Esophagus squamous epithelium (tissue), 4 donors: ENCODE results near the gene SCNN1B.

Experiments
- POLR2A ChIP-seq, 4 donors: fragments of 450-650 bp; IDR thresholded peaks; one replicate each; pipeline ENCODE4 v1.6.1; 2017; ENCODE audit warnings: antibody characterized with exemption in 4 of 4, mild to moderate bottlenecking in 4 of 4, moderate library complexity in 3 of 4
- TF ChIP-seq, protein P1 (sequence below), 6 experiments: fragments of 450-650 bp in 4 of 6; fragments of 200-600 bp in 2 of 6; sonication (generic) in 2 of 6; IDR thresholded peaks; one replicate each; pipeline ENCODE4 v1.5.1; 2016 to 2019; ENCODE audit warnings: antibody characterized with exemption in 6 of 6, mild to moderate bottlenecking in 4 of 6, moderate library complexity in 4 of 6

DNA sequence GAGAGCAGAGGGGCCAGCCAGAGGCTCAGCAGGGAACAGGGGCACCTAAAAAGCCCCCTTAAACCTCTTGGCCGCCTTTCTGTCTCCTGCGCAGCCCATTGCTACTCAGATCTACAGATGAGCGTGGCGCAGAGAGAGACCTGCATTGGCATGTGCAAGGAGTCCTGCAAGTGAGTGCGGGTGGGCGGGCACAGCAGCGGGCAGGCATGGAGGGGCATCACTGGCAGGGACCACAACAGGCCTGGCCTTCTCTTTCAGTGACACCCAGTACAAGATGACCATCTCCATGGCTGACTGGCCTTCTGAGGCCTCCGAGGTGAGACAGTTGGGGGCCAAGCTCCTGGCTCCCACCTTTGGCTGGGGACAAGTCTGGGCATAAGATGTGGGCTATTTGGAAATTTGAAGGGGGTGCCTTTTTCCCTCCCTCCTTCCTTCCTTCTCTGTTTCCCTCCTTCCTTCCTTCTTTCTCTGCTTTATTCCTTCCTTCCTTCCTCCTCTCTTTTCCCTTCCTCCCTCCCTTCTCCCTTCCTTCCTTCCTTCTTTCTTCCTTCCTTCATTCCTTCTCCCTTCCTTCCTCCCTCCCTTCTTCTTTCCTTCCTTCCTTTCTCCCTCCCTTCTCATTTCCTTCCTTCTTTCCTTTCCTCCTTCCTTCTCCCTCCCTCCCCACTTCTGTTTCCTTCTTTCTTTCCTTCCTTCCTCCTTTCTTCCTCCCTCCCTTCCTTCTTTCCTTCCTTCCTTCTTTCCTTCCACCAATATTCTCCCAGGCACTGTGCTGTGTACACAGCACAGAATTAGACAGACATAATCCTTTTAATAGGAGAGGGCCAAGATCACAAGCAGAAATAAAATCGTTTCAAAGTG, 75.2 kb downstream of the SCNN1B start:
- TF ChIP-seq, protein P1, sequence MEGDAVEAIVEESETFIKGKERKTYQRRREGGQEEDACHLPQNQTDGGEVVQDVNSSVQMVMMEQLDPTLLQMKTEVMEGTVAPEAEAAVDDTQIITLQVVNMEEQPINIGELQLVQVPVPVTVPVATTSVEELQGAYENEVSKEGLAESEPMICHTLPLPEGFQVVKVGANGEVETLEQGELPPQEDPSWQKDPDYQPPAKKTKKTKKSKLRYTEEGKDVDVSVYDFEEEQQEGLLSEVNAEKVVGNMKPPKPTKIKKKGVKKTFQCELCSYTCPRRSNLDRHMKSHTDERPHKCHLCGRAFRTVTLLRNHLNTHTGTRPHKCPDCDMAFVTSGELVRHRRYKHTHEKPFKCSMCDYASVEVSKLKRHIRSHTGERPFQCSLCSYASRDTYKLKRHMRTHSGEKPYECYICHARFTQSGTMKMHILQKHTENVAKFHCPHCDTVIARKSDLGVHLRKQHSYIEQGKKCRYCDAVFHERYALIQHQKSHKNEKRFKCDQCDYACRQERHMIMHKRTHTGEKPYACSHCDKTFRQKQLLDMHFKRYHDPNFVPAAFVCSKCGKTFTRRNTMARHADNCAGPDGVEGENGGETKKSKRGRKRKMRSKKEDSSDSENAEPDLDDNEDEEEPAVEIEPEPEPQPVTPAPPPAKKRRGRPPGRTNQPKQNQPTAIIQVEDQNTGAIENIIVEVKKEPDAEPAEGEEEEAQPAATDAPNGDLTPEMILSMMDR (IDR thresholded peaks at IDR 0.05): no peak
- no peak for TF ChIP-seq POLR2A (IDR thresholded peaks at IDR 0.05)
